HepG2 (cell line): Measurements from ENCODE around the gene BRD2. TPM values are rescaled to one million over a fixed set of nuclear protein-coding genes. Genes with fewer than 3 reads are reported as not detected.

Experiments
- AHDC1 ChIP-seq: sonication (generic); formaldehyde crosslinking; IDR thresholded peaks from 2 replicates; pipeline ENCODE4 v1.5.1; 2020; ENCODE audit warnings: mild to moderate bottlenecking, missing genetic modification reagents, borderline replicate concordance
- CBX1 ChIP-seq: IDR thresholded peaks from one replicate; pipeline ENCODE4 v1.6.1; 2016; ENCODE audit warnings: antibody characterized with exemption, low read depth
- ERF ChIP-seq: IDR thresholded peaks from 2 replicates; pipeline ENCODE4 v1.6.1; 2018; ENCODE audit warnings: missing biosample characterization, missing genetic modification reagents
- ZFP37 ChIP-seq: sonication (generic); formaldehyde crosslinking; IDR thresholded peaks from 2 replicates; pipeline ENCODE4 v1.4.0; 2020; ENCODE audit warnings: missing genetic modification reagents, borderline replicate concordance
- ZMAT3 ChIP-seq: sonication (generic); formaldehyde crosslinking; conservative IDR thresholded peaks from 2 replicates; pipeline ENCODE4 v1.7.0; 2021; ENCODE audit warnings: missing genetic modification reagents
- ZNF12 ChIP-seq: sonication (generic); formaldehyde crosslinking; IDR thresholded peaks from 2 replicates; pipeline ENCODE4 v1.5.0; 2020; ENCODE audit warnings: missing genetic modification reagents
- ZNF34 ChIP-seq: sonication (generic); formaldehyde crosslinking; IDR thresholded peaks from 2 replicates; pipeline ENCODE4 v1.4.0; 2020; ENCODE audit warnings: mild to moderate bottlenecking, missing genetic modification reagents, borderline replicate concordance
- ZNF564 ChIP-seq: sonication (generic); formaldehyde crosslinking; IDR thresholded peaks from 2 replicates; pipeline ENCODE4 v1.8.1; 2023; ENCODE audit warnings: mild to moderate bottlenecking, missing genetic modification reagents
- ZNF615 ChIP-seq: sonication (generic); formaldehyde crosslinking; IDR thresholded peaks from 2 replicates; pipeline ENCODE4 v1.5.0; 2020; ENCODE audit warnings: mild to moderate bottlenecking, missing genetic modification reagents, borderline replicate concordance
- ZNF768 ChIP-seq: sonication (generic); formaldehyde crosslinking; IDR thresholded peaks from 2 replicates; pipeline ENCODE4 v1.4.0; 2020; ENCODE audit warnings: missing genetic modification reagents
- polyA plus RNA-seq, 8 experiments: library from polyadenylated mRNA; depleted of rRNA in 3 of 8; stranded (reverse) in 7 of 8; unstranded in 1 of 8; fragments of >200 nt; fragmentation: Illumina TruSeq in 4 of 8; extraction: Trizol in 4 of 8; gene quantifications; 2 replicates each; pipeline versions ENCODE4 v1.2.1 to v1.2.3, GENCODE V29; 2011 to 2016; ENCODE audit warnings: low read depth in 4 of 8, missing spikeins in 1 of 8, mixed read lengths in 1 of 8; ENCODE audit not compliant: insufficient read depth in 1 of 8
- total RNA-seq, 5 experiments: library from RNA; depleted of rRNA; stranded (reverse); fragments of >200 nt; fragmentation: Illumina TruSeq; extraction: Trizol; gene quantifications; 2 replicates each; pipeline ENCODE4 v1.2.3, GENCODE V29; 2016; ENCODE audit warnings: low read depth in 1 of 5
- TF ChIP-seq, protein P1 (sequence below): sonication (generic); formaldehyde crosslinking; IDR thresholded peaks from 2 replicates; pipeline ENCODE4 v1.4.0; 2020; ENCODE audit warnings: missing genetic modification reagents, borderline replicate concordance
- TF ChIP-seq, protein P2 (sequence below): sonication (generic); formaldehyde crosslinking; IDR thresholded peaks from 2 replicates; pipeline ENCODE4 v1.4.0; 2020; ENCODE audit warnings: mild to moderate bottlenecking, missing genetic modification reagents
- TF ChIP-seq, protein P3 (sequence below): sonication (generic); formaldehyde crosslinking; conservative IDR thresholded peaks from 2 replicates; pipeline ENCODE4 v1.8.0; 2022; ENCODE audit warnings: missing genetic modification reagents

Gene BRD2
- total and polyA plus RNA-seq, 2 of the 13 experiments (the other 11 are each of a cell fraction or from before 2014, with no cell fraction given), result 143 to 202 TPM

DNA sequence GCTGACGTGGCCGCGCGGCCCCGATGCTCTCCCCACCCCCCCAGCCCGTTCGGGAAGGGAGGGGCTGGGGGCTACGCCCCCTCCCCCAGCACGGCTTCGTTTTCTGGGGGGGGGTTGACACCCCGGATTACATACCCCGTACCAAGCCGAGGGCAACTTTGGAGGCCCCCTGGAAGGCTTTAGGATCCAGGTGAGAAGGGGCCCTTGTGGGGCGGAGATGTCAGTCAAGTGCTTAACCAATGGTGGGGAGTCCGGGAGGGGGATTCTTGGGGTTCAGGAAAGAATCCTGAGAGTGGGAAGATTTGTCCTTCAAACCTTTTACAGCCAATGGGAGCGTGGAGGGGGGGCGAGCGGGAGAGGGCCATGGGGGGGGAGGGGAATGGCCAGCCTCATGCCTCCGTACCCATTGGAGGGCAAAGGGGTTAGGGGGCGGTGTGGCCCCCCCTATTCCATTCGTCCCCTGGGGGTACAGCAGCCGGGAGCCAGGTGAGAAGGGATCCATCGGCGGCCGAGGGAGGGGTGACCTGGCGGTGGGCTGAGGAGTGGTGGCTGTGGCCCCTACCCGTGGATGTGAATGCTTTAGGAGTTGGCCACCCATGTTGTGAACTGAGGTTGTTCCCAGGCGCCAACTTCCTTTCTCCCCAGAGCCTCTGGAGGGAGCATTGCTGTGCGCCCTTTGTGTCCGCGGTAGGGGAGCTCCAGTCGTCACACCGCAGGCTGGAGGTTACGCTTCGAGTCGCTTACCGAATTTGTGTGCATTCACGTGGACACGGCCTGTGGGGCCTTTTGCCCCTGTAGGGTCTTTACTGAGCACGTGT is 682 bp downstream of the BRD2 start (continued):
- TF ChIP-seq, protein P1, sequence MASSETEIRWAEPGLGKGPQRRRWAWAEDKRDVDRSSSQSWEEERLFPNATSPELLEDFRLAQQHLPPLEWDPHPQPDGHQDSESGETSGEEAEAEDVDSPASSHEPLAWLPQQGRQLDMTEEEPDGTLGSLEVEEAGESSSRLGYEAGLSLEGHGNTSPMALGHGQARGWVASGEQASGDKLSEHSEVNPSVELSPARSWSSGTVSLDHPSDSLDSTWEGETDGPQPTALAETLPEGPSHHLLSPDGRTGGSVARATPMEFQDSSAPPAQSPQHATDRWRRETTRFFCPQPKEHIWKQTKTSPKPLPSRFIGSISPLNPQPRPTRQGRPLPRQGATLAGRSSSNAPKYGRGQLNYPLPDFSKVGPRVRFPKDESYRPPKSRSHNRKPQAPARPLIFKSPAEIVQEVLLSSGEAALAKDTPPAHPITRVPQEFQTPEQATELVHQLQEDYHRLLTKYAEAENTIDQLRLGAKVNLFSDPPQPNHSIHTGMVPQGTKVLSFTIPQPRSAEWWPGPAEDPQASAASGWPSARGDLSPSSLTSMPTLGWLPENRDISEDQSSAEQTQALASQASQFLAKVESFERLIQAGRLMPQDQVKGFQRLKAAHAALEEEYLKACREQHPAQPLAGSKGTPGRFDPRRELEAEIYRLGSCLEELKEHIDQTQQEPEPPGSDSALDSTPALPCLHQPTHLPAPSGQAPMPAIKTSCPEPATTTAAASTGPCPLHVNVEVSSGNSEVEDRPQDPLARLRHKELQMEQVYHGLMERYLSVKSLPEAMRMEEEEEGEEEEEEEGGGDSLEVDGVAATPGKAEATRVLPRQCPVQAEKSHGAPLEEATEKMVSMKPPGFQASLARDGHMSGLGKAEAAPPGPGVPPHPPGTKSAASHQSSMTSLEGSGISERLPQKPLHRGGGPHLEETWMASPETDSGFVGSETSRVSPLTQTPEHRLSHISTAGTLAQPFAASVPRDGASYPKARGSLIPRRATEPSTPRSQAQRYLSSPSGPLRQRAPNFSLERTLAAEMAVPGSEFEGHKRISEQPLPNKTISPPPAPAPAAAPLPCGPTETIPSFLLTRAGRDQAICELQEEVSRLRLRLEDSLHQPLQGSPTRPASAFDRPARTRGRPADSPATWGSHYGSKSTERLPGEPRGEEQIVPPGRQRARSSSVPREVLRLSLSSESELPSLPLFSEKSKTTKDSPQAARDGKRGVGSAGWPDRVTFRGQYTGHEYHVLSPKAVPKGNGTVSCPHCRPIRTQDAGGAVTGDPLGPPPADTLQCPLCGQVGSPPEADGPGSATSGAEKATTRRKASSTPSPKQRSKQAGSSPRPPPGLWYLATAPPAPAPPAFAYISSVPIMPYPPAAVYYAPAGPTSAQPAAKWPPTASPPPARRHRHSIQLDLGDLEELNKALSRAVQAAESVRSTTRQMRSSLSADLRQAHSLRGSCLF, result no peak
- TF ChIP-seq ERF (CRISPR knock-in tag), result peak; percentile 14
- no peak; the same call in 1 of the 2 replicates for TF ChIP-seq ZMAT3 (CRISPR knock-in tag)
- TF ChIP-seq, protein P2, sequence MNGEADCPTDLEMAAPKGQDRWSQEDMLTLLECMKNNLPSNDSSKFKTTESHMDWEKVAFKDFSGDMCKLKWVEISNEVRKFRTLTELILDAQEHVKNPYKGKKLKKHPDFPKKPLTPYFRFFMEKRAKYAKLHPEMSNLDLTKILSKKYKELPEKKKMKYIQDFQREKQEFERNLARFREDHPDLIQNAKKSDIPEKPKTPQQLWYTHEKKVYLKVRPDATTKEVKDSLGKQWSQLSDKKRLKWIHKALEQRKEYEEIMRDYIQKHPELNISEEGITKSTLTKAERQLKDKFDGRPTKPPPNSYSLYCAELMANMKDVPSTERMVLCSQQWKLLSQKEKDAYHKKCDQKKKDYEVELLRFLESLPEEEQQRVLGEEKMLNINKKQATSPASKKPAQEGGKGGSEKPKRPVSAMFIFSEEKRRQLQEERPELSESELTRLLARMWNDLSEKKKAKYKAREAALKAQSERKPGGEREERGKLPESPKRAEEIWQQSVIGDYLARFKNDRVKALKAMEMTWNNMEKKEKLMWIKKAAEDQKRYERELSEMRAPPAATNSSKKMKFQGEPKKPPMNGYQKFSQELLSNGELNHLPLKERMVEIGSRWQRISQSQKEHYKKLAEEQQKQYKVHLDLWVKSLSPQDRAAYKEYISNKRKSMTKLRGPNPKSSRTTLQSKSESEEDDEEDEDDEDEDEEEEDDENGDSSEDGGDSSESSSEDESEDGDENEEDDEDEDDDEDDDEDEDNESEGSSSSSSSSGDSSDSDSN, result peak; percentile 23; the same call in 1 of the 2 replicates
- TF ChIP-seq ZNF12, result peak; percentile 40; the same call in 1 of the 2 replicates
- TF ChIP-seq ZNF564 (CRISPR knock-in tag), result no peak
- TF ChIP-seq ZNF34 (CRISPR knock-in tag), result no peak
- TF ChIP-seq, protein P3, sequence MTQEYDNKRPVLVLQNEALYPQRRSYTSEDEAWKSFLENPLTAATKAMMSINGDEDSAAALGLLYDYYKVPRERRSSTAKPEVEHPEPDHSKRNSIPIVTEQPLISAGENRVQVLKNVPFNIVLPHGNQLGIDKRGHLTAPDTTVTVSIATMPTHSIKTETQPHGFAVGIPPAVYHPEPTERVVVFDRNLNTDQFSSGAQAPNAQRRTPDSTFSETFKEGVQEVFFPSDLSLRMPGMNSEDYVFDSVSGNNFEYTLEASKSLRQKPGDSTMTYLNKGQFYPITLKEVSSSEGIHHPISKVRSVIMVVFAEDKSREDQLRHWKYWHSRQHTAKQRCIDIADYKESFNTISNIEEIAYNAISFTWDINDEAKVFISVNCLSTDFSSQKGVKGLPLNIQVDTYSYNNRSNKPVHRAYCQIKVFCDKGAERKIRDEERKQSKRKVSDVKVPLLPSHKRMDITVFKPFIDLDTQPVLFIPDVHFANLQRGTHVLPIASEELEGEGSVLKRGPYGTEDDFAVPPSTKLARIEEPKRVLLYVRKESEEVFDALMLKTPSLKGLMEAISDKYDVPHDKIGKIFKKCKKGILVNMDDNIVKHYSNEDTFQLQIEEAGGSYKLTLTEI (CRISPR knock-in tag), result no peak
- TF ChIP-seq CBX1, result no peak
- 0 out of 2 replicates have a peak, but pooled peaks have one; percentile 39 for TF ChIP-seq AHDC1 (CRISPR knock-in tag)
- peak; percentile 6; the same call in 1 of the 2 replicates for TF ChIP-seq ZNF615 (CRISPR knock-in tag)
- peak; percentile 84; the same call in 1 of the 2 replicates for TF ChIP-seq ZNF768 (CRISPR knock-in tag)
- TF ChIP-seq ZFP37 (CRISPR knock-in tag), result no peak
